Transverse colon (tissue), 4 donors: ENCODE data around the gene RGL2.

ENCODE experiments used
- CTCF ChIP-seq, 5 experiments: fragments of 200-600 bp in 3 of 5; fragments of 450-650 bp in 2 of 5; sonication (generic) in 3 of 5; IDR thresholded peaks; 1 replicate in 2 of 5; 2 replicates in 3 of 5; pipeline ENCODE4 v1.5.1; 2016 to 2017; ENCODE audit warnings: antibody characterized with exemption in 5 of 5, inconsistent platforms in 3 of 5, mild to moderate bottlenecking in 2 of 5, moderate library complexity in 1 of 5
- POLR2A ChIP-seq: fragments of 450-650 bp; IDR thresholded peaks from one replicate; pipeline ENCODE4 v1.6.1; 2016; ENCODE audit warnings: antibody characterized with exemption, mild to moderate bottlenecking, moderate library complexity
- POLR2AphosphoS5 ChIP-seq, 3 donors: sonication (generic); formaldehyde crosslinking; IDR thresholded peaks; one replicate each; pipeline ENCODE4 v1.6.1; 2016; ENCODE audit warnings: antibody characterized with exemption in 3 of 3

DNA sequence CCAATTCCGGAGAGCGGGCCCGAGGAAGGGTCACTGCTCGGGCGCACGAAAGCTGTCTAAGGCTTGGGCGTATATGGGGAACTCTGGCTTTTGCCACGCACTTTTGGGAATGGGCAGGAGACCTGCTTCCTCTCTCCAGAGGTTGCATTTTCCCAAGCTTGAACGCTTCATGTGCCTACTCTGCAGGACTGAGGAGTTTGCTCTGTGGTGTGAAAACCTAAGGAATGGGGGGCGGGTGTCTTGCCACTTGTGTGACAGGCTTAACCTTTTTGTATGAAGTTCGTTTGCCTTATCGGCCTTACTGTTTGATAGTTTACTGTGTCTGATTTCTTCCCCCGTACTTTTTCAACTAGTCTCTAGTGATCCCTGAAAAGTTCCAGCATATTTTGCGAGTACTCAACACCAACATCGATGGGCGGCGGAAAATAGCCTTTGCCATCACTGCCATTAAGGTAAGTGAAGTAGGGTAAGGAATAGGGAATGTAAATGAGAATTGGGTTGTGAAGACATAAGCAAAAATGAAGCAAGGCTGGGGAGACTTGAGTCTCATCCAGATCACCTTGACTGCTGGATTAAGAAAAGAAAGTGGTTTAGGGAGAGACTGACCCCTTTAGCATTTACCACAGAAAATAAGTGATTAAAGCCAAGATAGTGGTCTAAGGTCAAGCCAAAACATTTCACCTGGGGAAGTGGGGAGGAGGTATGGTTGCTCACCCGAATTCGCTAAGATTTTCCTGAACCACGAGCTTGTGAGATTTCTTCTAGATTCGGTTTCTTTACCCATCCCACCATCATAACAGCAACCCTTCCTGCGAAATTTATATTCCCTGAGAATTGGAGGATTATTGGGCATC, 26.2 kb downstream of the RGL2 start:
- TF ChIP-seq CTCF (IDR thresholded peaks at IDR 0.05) (no peak), POLR2AphosphoS5 (IDR thresholded peaks at IDR 0.05) (no peak), POLR2A (no peak)
